ENCODE data around the gene STK32B. TPM values are rescaled to one million over a fixed set of nuclear protein-coding genes. Genes with fewer than 3 reads are reported as not detected.
"Not testable (repeated sequence)": the region's sequence is repeated elsewhere in the genome, so short reads cannot be mapped to it uniquely, and the experiment has no call there.

STK32B gene
- total RNA-seq, 2 experiments from 2014 or later: not detected

DNA sequence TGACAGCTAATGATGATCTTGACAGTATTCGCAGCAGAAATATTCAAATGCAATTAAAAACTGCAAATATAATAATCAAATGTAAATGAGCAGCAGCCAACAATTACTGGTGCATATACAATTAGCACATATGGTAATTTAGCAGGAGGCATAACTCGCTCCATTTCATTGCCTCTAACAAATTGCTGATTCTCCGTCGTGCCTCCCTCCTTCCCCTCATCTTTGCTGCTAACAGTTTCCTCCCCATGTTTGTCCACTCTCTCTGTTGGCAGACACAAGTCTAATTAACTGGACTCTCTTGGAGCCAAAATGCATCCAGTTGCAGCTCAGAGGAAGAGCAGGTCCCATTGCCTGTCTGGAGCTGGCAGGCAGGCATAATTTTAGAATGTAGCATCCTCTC, 210.6 kb downstream of the STK32B start:
- CTCF ChIA-PET: no interaction called here

DNA sequence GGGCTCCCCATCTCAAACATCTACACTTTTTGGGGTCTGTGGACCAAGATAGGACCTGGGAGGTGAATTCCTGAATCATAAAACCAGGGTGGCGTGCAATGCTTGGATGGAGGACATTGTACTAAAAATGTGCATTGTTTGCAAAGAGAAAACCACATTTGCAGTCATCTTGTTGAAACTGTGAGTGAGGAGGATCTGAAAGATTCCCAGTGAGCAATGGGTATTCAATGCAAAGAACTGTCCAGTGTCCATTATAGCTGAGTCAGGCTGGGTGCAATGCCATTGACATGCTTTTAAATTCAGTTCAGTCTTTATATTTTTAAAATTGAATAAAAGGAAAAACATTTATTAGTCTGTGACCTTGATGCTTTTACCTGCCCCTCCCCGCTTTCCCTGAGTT, 215.7 kb downstream of the STK32B start:
- no peak overlapping the region for H3K27ac Mint-ChIP-seq
- no peak for DNase-seq
- CTCF ChIA-PET: no interaction called here
- H3K9me3 Mint-ChIP-seq (ENCODE audit: low read depth): no peaks in the 10 kb centered on the region
- POLR2A ChIA-PET: no interaction called here
- intact Hi-C loops (cut with DNase I, micrococcal nuclease): no loop called here
- H3K4me3 Mint-ChIP-seq: no peak overlapping the region
- H3K27me3 Mint-ChIP-seq: peaks cover 4% of the 10 kb centered on the region
- H3K4me1 Mint-ChIP-seq: no peaks in the 10 kb centered on the region
- ATAC-seq: no peak
- no peaks in the 10 kb centered on the region for H3K36me3 Mint-ChIP-seq (ENCODE audit: low read depth)

More for the DNA sequence above, 210.6 kb downstream of the STK32B start:
- H3K36me3 Mint-ChIP-seq (ENCODE audit: low read depth): no peaks in the 10 kb centered on the region
- H3K9me3 Mint-ChIP-seq (ENCODE audit: low read depth): no peaks in the 10 kb centered on the region
- ATAC-seq (no peak), DNase-seq (no peak)
- H3K27me3 Mint-ChIP-seq: peaks cover 2% of the 10 kb centered on the region
- no peak overlapping the region for H3K27ac Mint-ChIP-seq
- H3K4me1 Mint-ChIP-seq: no peaks in the 10 kb centered on the region
- intact Hi-C loops (cut with DNase I, micrococcal nuclease): no loop called here
- no peak overlapping the region for H3K4me3 Mint-ChIP-seq
- POLR2A ChIA-PET: no interaction called here

DNA sequence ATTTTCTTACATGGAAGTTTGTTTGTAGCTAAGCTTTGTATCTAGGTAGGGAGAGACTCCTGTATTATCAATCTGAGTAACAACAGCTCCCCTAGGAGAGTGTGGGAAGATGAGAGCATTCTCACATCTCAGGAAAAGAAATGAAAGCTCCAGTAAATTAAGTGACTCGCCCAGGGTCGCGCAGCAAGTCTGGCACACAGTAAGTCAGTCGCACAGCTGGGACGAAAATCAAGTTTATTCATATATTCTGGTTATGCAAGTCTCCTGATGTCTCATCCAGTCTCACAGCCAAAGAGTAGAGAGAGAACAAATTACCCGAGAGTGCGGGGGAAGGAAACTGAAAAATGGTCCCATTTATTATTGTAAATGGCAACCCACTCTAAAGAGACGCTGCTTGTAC, 216.1 kb downstream of the STK32B start:
- Mint-ChIP-seq H3K36me3 (ENCODE audit: low read depth) (no peaks in the 10 kb centered on the region), H3K4me1 (no peaks in the 10 kb centered on the region), H3K4me3 (no peak overlapping the region), H3K27me3 (peaks cover 4% of the 10 kb centered on the region), H3K9me3 (ENCODE audit: low read depth) (no peaks in the 10 kb centered on the region), H3K27ac (no peak overlapping the region)
- ChIA-PET POLR2A (no interaction called here), CTCF (no interaction called here)
- intact Hi-C loops (cut with DNase I, micrococcal nuclease): no loop called here
- DNase-seq (no peak), ATAC-seq (no peak)

GRCh38 chr4:5276475-5277075, 225.3 kb downstream of the STK32B start:
- no peak for DNase-seq
- intact Hi-C loops (cut with DNase I, micrococcal nuclease): no loop called here
- CTCF ChIA-PET: no interaction called here
- H3K9me3 Mint-ChIP-seq (ENCODE audit: low read depth): peaks cover 3% of the 10 kb centered on the region
- peaks cover 6% of the 10 kb centered on the region for H3K4me1 Mint-ChIP-seq
- H3K4me3 Mint-ChIP-seq: no peak overlapping the region
- POLR2A ChIA-PET: no interaction called here
- no peaks in the 10 kb centered on the region for H3K27me3 Mint-ChIP-seq
- no peak for ATAC-seq
- no peaks in the 10 kb centered on the region for H3K36me3 Mint-ChIP-seq (ENCODE audit: low read depth)
- H3K27ac Mint-ChIP-seq: no peak overlapping the region

DNA sequence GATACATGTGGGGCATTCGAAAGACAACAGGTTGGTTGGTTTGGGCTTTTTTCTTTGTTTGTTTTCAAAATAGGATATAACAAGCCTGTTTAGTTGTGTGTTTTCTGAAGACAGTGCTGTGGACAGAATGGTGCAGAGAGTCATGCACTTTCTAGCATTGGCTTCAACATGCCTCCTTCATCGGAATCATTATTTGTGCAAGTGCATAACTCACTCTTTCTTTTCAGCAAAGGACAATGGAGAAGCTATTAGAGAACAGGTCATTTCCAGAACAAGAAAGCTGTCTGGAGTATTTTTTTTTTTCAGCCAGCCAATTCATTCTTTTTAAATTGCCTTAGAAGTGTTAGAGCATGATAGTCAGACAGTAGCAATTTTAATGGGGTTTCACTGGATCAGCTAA, 225.8 kb downstream of the STK32B start:
- DNase-seq: no peak
- POLR2A ChIA-PET: no interaction called here
- intact Hi-C loops (cut with DNase I, micrococcal nuclease): no loop called here
- Mint-ChIP-seq H3K4me3 (no peak overlapping the region), H3K27me3 (no peaks in the 10 kb centered on the region), H3K36me3 (ENCODE audit: low read depth) (no peaks in the 10 kb centered on the region), H3K9me3 (ENCODE audit: low read depth) (peaks cover 3% of the 10 kb centered on the region), H3K27ac (no peak overlapping the region), H3K4me1 (peaks cover 6% of the 10 kb centered on the region)
- ATAC-seq: no peak
- CTCF ChIA-PET: no interaction called here

GRCh38 chr4:5278213-5278612, 226.9 kb downstream of the STK32B start:
- intact Hi-C loops (cut with DNase I, micrococcal nuclease): no loop called here
- POLR2A ChIA-PET: no interaction called here
- H3K9me3 Mint-ChIP-seq (ENCODE audit: low read depth): peaks cover 3% of the 10 kb centered on the region
- no peaks in the 10 kb centered on the region for H3K27me3 Mint-ChIP-seq
- H3K4me1 Mint-ChIP-seq: peaks cover 6% of the 10 kb centered on the region
- no peak for ATAC-seq
- H3K27ac Mint-ChIP-seq: no peak overlapping the region
- no peak for DNase-seq
- no peaks in the 10 kb centered on the region for H3K36me3 Mint-ChIP-seq (ENCODE audit: low read depth)
- CTCF ChIA-PET: no interaction called here
- no peak overlapping the region for H3K4me3 Mint-ChIP-seq

DNA sequence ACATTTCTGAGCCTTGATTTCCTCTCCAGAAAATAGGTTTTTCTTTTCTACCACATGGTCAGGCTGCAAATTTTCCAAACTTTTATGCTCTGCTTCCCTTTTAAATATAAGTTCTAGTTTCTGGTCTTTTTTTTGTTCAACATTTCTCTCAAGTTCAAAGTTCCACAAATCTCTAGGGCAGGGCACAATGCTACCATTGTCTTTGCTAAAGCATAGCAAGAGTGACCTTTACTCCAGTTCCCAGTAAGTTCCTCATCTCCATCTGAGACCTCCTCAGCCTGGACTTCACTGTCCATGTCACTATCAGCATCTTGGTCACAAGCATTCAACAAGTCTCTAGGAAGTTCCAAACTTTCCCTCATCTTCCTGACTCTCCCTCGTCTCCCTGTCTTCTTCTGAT, 228.8 kb downstream of the STK32B start:
- H3K9me3 Mint-ChIP-seq (ENCODE audit: low read depth); POLR2A ChIA-PET; H3K36me3 Mint-ChIP-seq (ENCODE audit: low read depth); DNase-seq; H3K4me1 Mint-ChIP-seq; H3K27ac Mint-ChIP-seq; CTCF ChIA-PET; H3K4me3 Mint-ChIP-seq; ATAC-seq; intact Hi-C loops (cut with DNase I, micrococcal nuclease); H3K27me3 Mint-ChIP-seq: not testable (repeated sequence)

DNA sequence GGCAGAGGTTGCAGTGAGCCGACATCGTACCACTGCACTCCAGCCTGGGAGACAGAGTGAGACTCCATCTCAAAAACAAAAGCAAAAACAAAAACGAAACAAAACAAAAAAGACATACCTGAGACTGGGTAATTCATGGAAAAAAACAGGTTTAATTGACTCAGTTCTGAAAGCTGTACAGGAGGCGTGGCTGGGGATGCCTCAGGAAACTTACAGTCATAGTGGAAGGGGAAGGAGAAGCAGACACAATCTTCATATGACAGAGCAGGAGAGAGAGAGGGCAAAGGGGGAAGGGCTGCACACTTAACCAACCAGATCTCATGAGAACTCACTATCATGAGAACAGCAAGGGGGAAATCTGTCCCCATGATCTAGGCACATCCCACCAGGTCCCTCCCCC, 229.5 kb downstream of the STK32B start:
- H3K36me3 Mint-ChIP-seq (ENCODE audit: low read depth): no peaks in the 10 kb centered on the region
- peak; percentile 85 for ATAC-seq
- ChIA-PET POLR2A (no interaction called here), CTCF (no interaction called here)
- no peaks in the 10 kb centered on the region for H3K9me3 Mint-ChIP-seq (ENCODE audit: low read depth)
- intact Hi-C loops (cut with DNase I, micrococcal nuclease): no loop called here
- peaks cover 6% of the 10 kb centered on the region for H3K4me1 Mint-ChIP-seq
- peak; percentile 59 for DNase-seq
- H3K4me3 Mint-ChIP-seq: no peak overlapping the region
- H3K27me3 Mint-ChIP-seq: no peaks in the 10 kb centered on the region
- no peak overlapping the region for H3K27ac Mint-ChIP-seq

- CTCF ChIA-PET: no interaction called here
- Mint-ChIP-seq H3K4me1 (peaks cover 6% of the 10 kb centered on the region), H3K27ac (no peak overlapping the region), H3K9me3 (ENCODE audit: low read depth) (no peaks in the 10 kb centered on the region), H3K27me3 (no peaks in the 10 kb centered on the region), H3K36me3 (ENCODE audit: low read depth) (no peaks in the 10 kb centered on the region), H3K4me3 (no peak overlapping the region)
- no peak for DNase-seq
- intact Hi-C loops (cut with DNase I, micrococcal nuclease): no loop called here
- ATAC-seq: no peak
- POLR2A ChIA-PET: no interaction called here
Measured at GRCh38 chr4:5283837-5284236, 232.6 kb downstream of the STK32B start.

GRCh38 chr4:5284517-5284916, 233.2 kb downstream of the STK32B start:
- ChIA-PET POLR2A (no interaction called here), CTCF (no interaction called here)
- intact Hi-C loops (cut with DNase I, micrococcal nuclease): no loop called here
- Mint-ChIP-seq H3K4me1 (peaks cover 6% of the 10 kb centered on the region), H3K27me3 (no peaks in the 10 kb centered on the region), H3K4me3 (no peak overlapping the region), H3K27ac (no peak overlapping the region), H3K9me3 (ENCODE audit: low read depth) (no peaks in the 10 kb centered on the region), H3K36me3 (ENCODE audit: low read depth) (no peaks in the 10 kb centered on the region)
- ATAC-seq (no peak), DNase-seq (no peak)

DNA sequence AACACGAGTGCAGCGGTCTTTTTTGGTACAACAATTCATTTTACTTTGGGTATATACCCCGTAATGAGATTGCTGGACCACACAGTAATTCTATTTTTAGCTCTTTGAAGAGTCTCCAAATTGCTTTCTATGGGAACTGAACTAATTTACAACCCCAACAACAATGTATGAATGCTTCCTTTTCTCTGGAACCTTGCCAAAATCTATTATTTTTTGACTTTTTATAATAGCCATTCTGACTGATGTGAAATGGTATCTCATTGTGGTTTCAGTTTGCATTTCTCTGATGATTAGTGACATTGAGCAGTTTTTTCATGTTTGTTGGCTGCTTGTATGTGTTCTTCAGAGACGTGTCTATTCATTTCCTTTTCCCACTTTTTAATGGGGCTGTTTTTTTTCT, 240.8 kb downstream of the STK32B start:
- no peak overlapping the region for H3K4me3 Mint-ChIP-seq
- H3K9me3 Mint-ChIP-seq (ENCODE audit: low read depth): peaks cover 5% of the 10 kb centered on the region
- no peaks in the 10 kb centered on the region for H3K27me3 Mint-ChIP-seq
- ChIA-PET POLR2A (no interaction called here), CTCF (no interaction called here)
- intact Hi-C loops (cut with DNase I, micrococcal nuclease): no loop called here
- H3K36me3 Mint-ChIP-seq (ENCODE audit: low read depth): no peaks in the 10 kb centered on the region
- H3K4me1 Mint-ChIP-seq: no peaks in the 10 kb centered on the region
- ATAC-seq: no peak
- no peak overlapping the region for H3K27ac Mint-ChIP-seq
- no peak for DNase-seq

- H3K9me3 Mint-ChIP-seq (ENCODE audit: low read depth); CTCF ChIA-PET; H3K4me1 Mint-ChIP-seq; DNase-seq; POLR2A ChIA-PET; intact Hi-C loops (cut with DNase I, micrococcal nuclease); H3K36me3 Mint-ChIP-seq (ENCODE audit: low read depth); H3K27me3 Mint-ChIP-seq; H3K4me3 Mint-ChIP-seq; H3K27ac Mint-ChIP-seq; ATAC-seq: not testable (repeated sequence)
Measured at GRCh38 chr4:5298000-5298787, 246.9 kb downstream of the STK32B start.

Data from activated CD4-positive, alpha-beta T cell treated with anti-CD3 and anti-CD28 coated beads for 36 hours (primary cell).